Endothelial cell of umbilical vein (primary cell): ENCODE data around the gene MRAP. TPM values are rescaled to one million over a fixed set of nuclear protein-coding genes. Genes with fewer than 3 reads are reported as not detected.

Experiments used
- BruUV-seq: library from RNA; stranded (reverse); fragments of 400-500 nt; replicated peaks from 2 replicates; lab custom pipeline; 2021; lab: Mats Ljungman, UMichigan
- CTCF ChIA-PET: fragments of 300-600, 350-600 bp; sonication (Branson Sonifier 250); formaldehyde crosslinking; loops from one replicate; lab custom pipeline; 2021; ENCODE audit warnings: antibody characterized with exemption, inconsistent platforms; lab: Charles Lee
- POLR2A ChIA-PET: fragments of 300-600, 350-600 bp; sonication (Branson Sonifier 250); formaldehyde crosslinking; loops from one replicate; lab custom pipeline; 2021; ENCODE audit warnings: antibody characterized with exemption, inconsistent platforms; lab: Charles Lee
- DNase-seq: peaks from one replicate; pipeline ENCODE4 v3.0.0-alpha.2; 2011; ENCODE audit warnings: low read depth, low spot score
- FAIRE-seq: peaks from 2 replicates; lab custom pipeline; 2011; peaks lifted over from hg19 to GRCh38; lab: Jason Lieb, UNC
- H2AFZ ChIP-seq: 2 replicates; pipeline ENCODE4 v1.6.0; 2012; ENCODE audit warnings: low read depth, low read length, control low read depth, inconsistent platforms
- H3K27ac ChIP-seq: 2 replicates; pipeline ENCODE4 v1.5.1; 2011; ENCODE audit warnings: low read depth, mild to moderate bottlenecking, control low read depth, low read length, moderate library complexity; ENCODE audit not compliant: insufficient read depth
- H3K27me3 ChIP-seq, 2 experiments: 2 replicates each; pipeline versions ENCODE4 v1.6.0 to v1.6.1; 2011; ENCODE audit warnings: low read length in 2 of 2, mixed read lengths in 1 of 2; ENCODE audit not compliant: control insufficient read depth in 2 of 2, insufficient read depth in 2 of 2
- H3K36me3 ChIP-seq, 2 experiments: 2 replicates in 1 of 2; 3 replicates in 1 of 2; pipeline ENCODE4 v1.5.1; 2011; ENCODE audit warnings: low read length in 2 of 2, mild to moderate bottlenecking in 1 of 2, moderate library complexity in 1 of 2; ENCODE audit not compliant: control insufficient read depth in 2 of 2, insufficient read depth in 2 of 2; ENCODE audit errors: extremely low read depth in 1 of 2
- H3K4me1 ChIP-seq: 3 replicates; pipeline ENCODE4 v1.5.1; 2011; ENCODE audit warnings: mild to moderate bottlenecking, low read length; ENCODE audit not compliant: control insufficient read depth, insufficient read depth; ENCODE audit errors: extremely low read depth
- H3K4me2 ChIP-seq: 2 replicates; pipeline ENCODE4 v1.6.1; 2011; ENCODE audit warnings: low read length, control low read depth, mixed read lengths; ENCODE audit not compliant: insufficient read depth
- H3K4me3 ChIP-seq, 3 experiments: fragments of 200-600 bp in 1 of 3; sonication (generic), shearing (Covaris generic) in 1 of 3; replicated peaks in 1 of 3; 2 replicates each; pipeline ENCODE4 v1.5.1; 2011 to 2016; ENCODE audit warnings: control low read depth in 3 of 3, low read length in 3 of 3, mild to moderate bottlenecking in 2 of 3, inconsistent platforms in 1 of 3, low read depth in 1 of 3, moderate library complexity in 1 of 3; ENCODE audit not compliant: insufficient read depth in 1 of 3
- H3K79me2 ChIP-seq: 2 replicates; pipeline ENCODE4 v1.6.0; 2012; ENCODE audit warnings: low read length, inconsistent platforms; ENCODE audit not compliant: control insufficient read depth, insufficient read depth
- H3K9ac ChIP-seq: replicated peaks from 2 replicates; pipeline ENCODE3; 2011; ENCODE audit warnings: low read length, control low read depth; ENCODE audit not compliant: insufficient read depth; ENCODE audit errors: extremely low read depth
- H3K9me1 ChIP-seq: replicated peaks from 3 replicates; pipeline ENCODE4 v1.6.0; 2011; ENCODE audit warnings: mild to moderate bottlenecking, low read length; ENCODE audit not compliant: control insufficient read depth, insufficient read depth; ENCODE audit errors: extremely low read depth
- H3K9me3 ChIP-seq: replicated peaks from 2 replicates; pipeline ENCODE4 v1.5.1; 2012; ENCODE audit warnings: low read length, inconsistent platforms; ENCODE audit not compliant: control insufficient read depth, insufficient read depth
- H4K20me1 ChIP-seq: replicated peaks from 2 replicates; pipeline ENCODE3; 2011; ENCODE audit warnings: mild to moderate bottlenecking, low read length; ENCODE audit not compliant: control insufficient read depth, insufficient read depth; ENCODE audit errors: extremely low read depth
- CTCF ChIP-seq, 2 donors: IDR thresholded peaks; 1 replicate in 1 of 2; 2 replicates in 1 of 2; pipeline ENCODE4 v1.5.1; 2011; ENCODE audit warnings: low read length in 2 of 2, mild to moderate bottlenecking in 2 of 2, moderate library complexity in 2 of 2, control low read depth in 1 of 2, inconsistent platforms in 1 of 2, low read depth in 1 of 2; ENCODE audit not compliant: insufficient read depth in 1 of 2; ENCODE audit errors: extremely low read depth in 1 of 2
- EZH2 ChIP-seq: IDR thresholded peaks from 2 replicates; pipeline ENCODE4 v1.6.1; 2012; ENCODE audit warnings: borderline replicate concordance, low read depth, mild to moderate bottlenecking, moderate library complexity, low read length, inconsistent platforms; ENCODE audit not compliant: severe bottlenecking
- FOS ChIP-seq: IDR thresholded peaks from 2 replicates; pipeline ENCODE4 v1.6.1; 2011; ENCODE audit warnings: mild to moderate bottlenecking, low read length, moderate library complexity, borderline replicate concordance; ENCODE audit not compliant: insufficient read depth
- GATA2 ChIP-seq: IDR thresholded peaks from 2 replicates; pipeline ENCODE4 v1.7.0; 2011; ENCODE audit warnings: low read depth, mild to moderate bottlenecking, moderate library complexity, mixed read lengths, low read length; ENCODE audit not compliant: insufficient read length, insufficient read depth
- JUN ChIP-seq: IDR thresholded peaks from 2 replicates; pipeline ENCODE4 v1.6.1; 2011; ENCODE audit warnings: borderline replicate concordance, low read depth; ENCODE audit not compliant: insufficient read length, insufficient read depth
- MAX ChIP-seq: IDR thresholded peaks from 2 replicates; pipeline ENCODE4 v1.6.1; 2011; ENCODE audit not compliant: insufficient read depth, insufficient read length
- MYC ChIP-seq: IDR thresholded peaks from one replicate; pipeline ENCODE4 v1.6.1; 2011; ENCODE audit warnings: mild to moderate bottlenecking, low read depth, low read length
- POLR2A ChIP-seq: IDR thresholded peaks from 2 replicates; pipeline ENCODE4 v1.6.1; 2012; ENCODE audit warnings: low read depth, mild to moderate bottlenecking, control low read depth, low read length
- POLR2AphosphoS5 ChIP-seq: IDR thresholded peaks from 2 replicates; pipeline ENCODE4 v1.6.1; 2012; ENCODE audit warnings: low read depth, mild to moderate bottlenecking, control low read depth, low read length, moderate library complexity; ENCODE audit not compliant: insufficient read depth
- dilution Hi-C: fragments of 300-500 bp; cut with MboI; formaldehyde crosslinking; loops from one replicate; pipeline ENCODE4 v1.15.0; 2019; ENCODE audit warnings: low sequenced_read_pairs; ENCODE audit not compliant: extremely low pct_ligation_motif_present
- intact Hi-C: fragments of 100-400 bp; cut with micrococcal nuclease; formaldehyde crosslinking; loops from one replicate; pipeline ENCODE4 v1.10.0; 2022
- polyA plus RNA-seq, 4 experiments: library from polyadenylated mRNA; depleted of rRNA in 3 of 4; stranded (reverse) in 3 of 4; unstranded in 1 of 4; fragments of >200 nt; gene quantifications; 2 replicates each; pipeline versions ENCODE4 v1.2.1 to v1.2.3, GENCODE V29; 2011 to 2012; ENCODE audit warnings: missing spikeins in 1 of 4
- total RNA-seq: library from RNA; stranded (reverse); gene quantifications from 2 replicates; pipeline ENCODE4 v1.2.3, GENCODE V29; 2021

MRAP gene
- total and polyA plus RNA-seq, 2 donors (not counting 3 experiments of a cell fraction or from before 2014, with no cell fraction given): not detected

GRCh38 chr21:32308696-32309095 lies 10.0 kb downstream of the MRAP start:
- Histone ChIP-seq H3K4me3 (no peak overlapping the region), H3K4me2 (no peak overlapping the region), H3K9me1 (no peaks in the 10 kb centered on the region), H3K36me3 (peaks cover 2 to 5% of the 10 kb centered on the region in 2 experiments), H3K79me2 (no peaks in the 10 kb centered on the region), H3K9ac (no peak overlapping the region), H3K4me1 (no peaks in the 10 kb centered on the region), H3K27ac (no peak overlapping the region), H4K20me1 (no peaks in the 10 kb centered on the region), H2AFZ (no peak overlapping the region), H3K9me3 (no peaks in the 10 kb centered on the region), H3K27me3 (no peaks in the 10 kb centered on the region)
- CTCF ChIA-PET: interaction anchor here (1.3 kb wide), 1 partner anchor 292 kb away, joined by 5 read pairs; no protein-coding TSS in a partner anchor
- DNase-seq: no peak
- POLR2A ChIA-PET: no interaction called here
- TF ChIP-seq POLR2AphosphoS5 (no peak), POLR2A (no peak), CTCF (IDR thresholded peaks at IDR 0.05; ENCODE audit: extremely low read depth in 1 of 2, insufficient read depth in 1 of 2, low read depth in 1 of 2, low read length in 2 of 2) (no peak), MYC (no peak), FOS (no peak), EZH2 (no peak), GATA2 (no peak), JUN (no peak), MAX (no peak)
- dilution Hi-C loops (no loop called here), intact Hi-C loops (loop anchor here (5.0 kb wide), 1 partner anchor 294 kb away; no protein-coding TSS in a partner anchor)
- no peak for FAIRE-seq
- BruUV-seq: no TSS peak
